ENCODE data around the gene RCL1. TPM values are rescaled to one million over a fixed set of nuclear protein-coding genes. Genes with fewer than 3 reads are reported as not detected.

RCL1 gene
- total and polyA plus RNA-seq, 2 of the 13 experiments (the other 11 are each of a cell fraction or from before 2014, with no cell fraction given): 22.3 to 31.6 TPM

DNA sequence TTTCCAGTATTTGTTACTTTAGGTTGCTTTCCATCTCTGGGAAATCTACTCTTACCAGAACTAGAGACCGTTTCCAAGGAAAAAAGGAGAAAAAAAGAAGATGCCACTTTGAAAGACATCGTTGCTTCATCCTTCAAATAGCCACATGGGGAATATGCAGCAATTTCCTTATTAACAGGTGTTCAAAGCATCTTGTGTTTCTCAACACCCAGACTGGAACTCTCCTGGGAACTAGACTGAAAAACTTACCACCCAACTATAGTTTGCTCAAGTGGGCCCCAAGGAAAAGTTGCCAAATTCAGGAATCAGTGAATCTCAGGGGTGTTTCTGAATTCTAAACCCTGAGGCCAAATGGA, 112.4 kb downstream of the RCL1 start:
- Histone ChIP-seq H3K4me2 (ENCODE audit: low read depth, low read length) (no peak overlapping the region), H3K4me3 (replicated peaks in 1 of 3; ENCODE audit: insufficient read depth in 1 of 3, low read depth in 2 of 3, low read length in 3 of 3) (no peak overlapping the region), H3K9ac (ENCODE audit: insufficient read depth, low read depth, low read length) (no peak overlapping the region), H3K36me3 (replicated peaks in 1 of 2; ENCODE audit: control insufficient read depth in 1 of 2, insufficient read depth in 2 of 2, low read length in 2 of 2) (no peaks in the 10 kb centered on the region), H3K9me3 (ENCODE audit: low read length) (no peaks in the 10 kb centered on the region), H3K27me3 (ENCODE audit: control insufficient read depth in 1 of 2, insufficient read depth in 2 of 2, low read length in 2 of 2) (no peaks in the 10 kb centered on the region), H3K27ac (ENCODE audit: extremely low read length, insufficient read depth, low read length) (no peak overlapping the region), H3K4me1 (ENCODE audit: insufficient read depth, low read length) (peaks cover 19% of the 10 kb centered on the region), H2AFZ (ENCODE audit: low read length) (no peak overlapping the region), H3K79me2 (ENCODE audit: insufficient read depth, low read length) (no peaks in the 10 kb centered on the region), H4K20me1 (ENCODE audit: insufficient read depth, low read length) (no peaks in the 10 kb centered on the region)
- ATAC-seq: no peak
- no TSS peak for BruUV-seq (replicated peaks)
- 90% methylated on average over 2 of the region's 2 CpGs for WGBS (ENCODE audit: low lambda C conversion rate)
- CTCF ChIA-PET (ENCODE audit: low intra/inter-chr PET ratio, low total read pairs): no interaction called here
- in situ Hi-C loops (cut with HindIII; ENCODE audit: extremely low pct_ligation_motif_present, low pct_unique_long_range_greater_than_20kb) (no loop called here), intact Hi-C loops (cut with micrococcal nuclease; ENCODE audit: unreplicated experiment) (no loop called here)
- DNase-seq (ENCODE audit: low spot score): no peak
- POLR2A ChIA-PET: no interaction called here
- FAIRE-seq: no peak
- no peak for TF ChIP-seq SMARCE1 (IDR thresholded peaks at IDR 0.05; ENCODE audit: borderline replicate concordance)
- no peak for TF ChIP-seq ZNF512 (CRISPR knock-in tag; IDR thresholded peaks at IDR 0.05)
- TF ChIP-seq SPEN (CRISPR knock-in tag; IDR thresholded peaks at IDR 0.05; ENCODE audit: low read depth): no peak
- TF ChIP-seq, protein P1, sequence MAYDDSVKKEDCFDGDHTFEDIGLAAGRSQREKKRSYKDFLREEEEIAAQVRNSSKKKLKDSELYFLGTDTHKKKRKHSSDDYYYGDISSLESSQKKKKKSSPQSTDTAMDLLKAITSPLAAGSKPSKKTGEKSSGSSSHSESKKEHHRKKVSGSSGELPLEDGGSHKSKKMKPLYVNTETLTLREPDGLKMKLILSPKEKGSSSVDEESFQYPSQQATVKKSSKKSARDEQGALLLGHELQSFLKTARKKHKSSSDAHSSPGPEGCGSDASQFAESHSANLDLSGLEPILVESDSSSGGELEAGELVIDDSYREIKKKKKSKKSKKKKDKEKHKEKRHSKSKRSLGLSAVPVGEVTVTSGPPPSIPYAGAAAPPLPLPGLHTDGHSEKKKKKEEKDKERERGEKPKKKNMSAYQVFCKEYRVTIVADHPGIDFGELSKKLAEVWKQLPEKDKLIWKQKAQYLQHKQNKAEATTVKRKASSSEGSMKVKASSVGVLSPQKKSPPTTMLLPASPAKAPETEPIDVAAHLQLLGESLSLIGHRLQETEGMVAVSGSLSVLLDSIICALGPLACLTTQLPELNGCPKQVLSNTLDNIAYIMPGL (CRISPR knock-in tag; IDR thresholded peaks at IDR 0.05; ENCODE audit: borderline replicate concordance in 1 of 2, low read depth in 1 of 2): no peak
- no peak for TF ChIP-seq NKX3-1 (CRISPR knock-in tag; IDR thresholded peaks at IDR 0.05)
- TF ChIP-seq ZNF674 (CRISPR knock-in tag; IDR thresholded peaks at IDR 0.05; ENCODE audit: low read depth): no peak
- TF ChIP-seq ZFP36 (IDR thresholded peaks at IDR 0.05; ENCODE audit: borderline replicate concordance, low read depth, low read length, partially characterized antibody): no peak
- no peak for TF ChIP-seq SOX5 (CRISPR knock-in tag; IDR thresholded peaks at IDR 0.05; ENCODE audit: borderline replicate concordance)
- TF ChIP-seq KLF6 (CRISPR knock-in tag; IDR thresholded peaks at IDR 0.05): no peak
- TF ChIP-seq FOXK2 (IDR thresholded peaks at IDR 0.05): no peak
- no peak for TF ChIP-seq RNF219 (CRISPR knock-in tag; IDR thresholded peaks at IDR 0.05)
- TF ChIP-seq ZNF816 (CRISPR knock-in tag; IDR thresholded peaks at IDR 0.05; ENCODE audit: borderline replicate concordance): no peak
- no peak for TF ChIP-seq ARID2 (CRISPR knock-in tag; IDR thresholded peaks at IDR 0.05; ENCODE audit: borderline replicate concordance)
- no peak for TF ChIP-seq NFIB (CRISPR knock-in tag; IDR thresholded peaks at IDR 0.05; ENCODE audit: borderline replicate concordance)
- TF ChIP-seq, protein P2, sequence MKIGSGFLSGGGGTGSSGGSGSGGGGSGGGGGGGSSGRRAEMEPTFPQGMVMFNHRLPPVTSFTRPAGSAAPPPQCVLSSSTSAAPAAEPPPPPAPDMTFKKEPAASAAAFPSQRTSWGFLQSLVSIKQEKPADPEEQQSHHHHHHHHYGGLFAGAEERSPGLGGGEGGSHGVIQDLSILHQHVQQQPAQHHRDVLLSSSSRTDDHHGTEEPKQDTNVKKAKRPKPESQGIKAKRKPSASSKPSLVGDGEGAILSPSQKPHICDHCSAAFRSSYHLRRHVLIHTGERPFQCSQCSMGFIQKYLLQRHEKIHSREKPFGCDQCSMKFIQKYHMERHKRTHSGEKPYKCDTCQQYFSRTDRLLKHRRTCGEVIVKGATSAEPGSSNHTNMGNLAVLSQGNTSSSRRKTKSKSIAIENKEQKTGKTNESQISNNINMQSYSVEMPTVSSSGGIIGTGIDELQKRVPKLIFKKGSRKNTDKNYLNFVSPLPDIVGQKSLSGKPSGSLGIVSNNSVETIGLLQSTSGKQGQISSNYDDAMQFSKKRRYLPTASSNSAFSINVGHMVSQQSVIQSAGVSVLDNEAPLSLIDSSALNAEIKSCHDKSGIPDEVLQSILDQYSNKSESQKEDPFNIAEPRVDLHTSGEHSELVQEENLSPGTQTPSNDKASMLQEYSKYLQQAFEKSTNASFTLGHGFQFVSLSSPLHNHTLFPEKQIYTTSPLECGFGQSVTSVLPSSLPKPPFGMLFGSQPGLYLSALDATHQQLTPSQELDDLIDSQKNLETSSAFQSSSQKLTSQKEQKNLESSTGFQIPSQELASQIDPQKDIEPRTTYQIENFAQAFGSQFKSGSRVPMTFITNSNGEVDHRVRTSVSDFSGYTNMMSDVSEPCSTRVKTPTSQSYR (CRISPR knock-in tag; IDR thresholded peaks at IDR 0.05; ENCODE audit: borderline replicate concordance): no peak
- no peak for TF ChIP-seq SALL2 (CRISPR knock-in tag; IDR thresholded peaks at IDR 0.05)

Data from HepG2 (cell line).